ENCODE results near the gene LENG9.
A peak's percentile ranks its signal among the peaks of the same experiment; 100 is the strongest.

The LENG9 gene

GRCh38 chr19:54434873-54435214 lies 28.7 kb downstream of the LENG9 start:
- peak; percentile 43 for DNase-seq

- peak; percentile 45 for DNase-seq
These were observed 29.3 kb downstream of the LENG9 start for GRCh38 chr19:54434112-54434872.

GRCh38 chr19:54433697-54434096 lies 29.9 kb downstream of the LENG9 start:
- DNase-seq = no peak

GRCh38 chr19:54432144-54432738 lies 31.3 kb downstream of the LENG9 start:
- no peak for DNase-seq

- peak; percentile 30 for DNase-seq
These were observed 32.2 kb downstream of the LENG9 start for GRCh38 chr19:54431255-54431838.

- DNase-seq = peak; percentile 30
These were observed 33.0 kb downstream of the LENG9 start for GRCh38 chr19:54430306-54431254.

GRCh38 chr19:54429545-54430227 lies 33.9 kb downstream of the LENG9 start:
- DNase-seq = no peak

GRCh38 chr19:54429176-54429495 lies 34.4 kb downstream of the LENG9 start:
- no peak for DNase-seq

GRCh38 chr19:54428323-54429175 lies 35.0 kb downstream of the LENG9 start:
- DNase-seq = no peak

GRCh38 chr19:54427586-54427985 lies 36.0 kb downstream of the LENG9 start:
- no peak for DNase-seq

- DNase-seq = no peak
These were observed 37.2 kb downstream of the LENG9 start for GRCh38 chr19:54426291-54426931.

- no peak for DNase-seq
These were observed 38.2 kb downstream of the LENG9 start for GRCh38 chr19:54425382-54425723.

GRCh38 chr19:54424660-54425381 lies 38.8 kb downstream of the LENG9 start:
- no peak for DNase-seq

- no peak for DNase-seq
These were observed 39.4 kb downstream of the LENG9 start for GRCh38 chr19:54424201-54424600.

- no peak for DNase-seq
These were observed 41.4 kb downstream of the LENG9 start for GRCh38 chr19:54422136-54422535.

GRCh38 chr19:54421521-54421920 lies 42.1 kb downstream of the LENG9 start:
- no peak for DNase-seq

- DNase-seq = no peak
These were observed 42.4 kb downstream of the LENG9 start for GRCh38 chr19:54421169-54421516.

- no peak for DNase-seq
These were observed 43.0 kb downstream of the LENG9 start for GRCh38 chr19:54420383-54421168.

- DNase-seq = no peak
These were observed 43.6 kb downstream of the LENG9 start for GRCh38 chr19:54420068-54420382.
